ENCODE results near the gene GTF2A1L. TPM values are rescaled to one million over a fixed set of nuclear protein-coding genes. Genes with fewer than 3 reads are reported as not detected.

The GTF2A1L gene
- total and polyA plus RNA-seq, 2 donors (not counting 3 experiments of a cell fraction or from before 2014, with no cell fraction given): 0.46 TPM; not detected in 1

DNA sequence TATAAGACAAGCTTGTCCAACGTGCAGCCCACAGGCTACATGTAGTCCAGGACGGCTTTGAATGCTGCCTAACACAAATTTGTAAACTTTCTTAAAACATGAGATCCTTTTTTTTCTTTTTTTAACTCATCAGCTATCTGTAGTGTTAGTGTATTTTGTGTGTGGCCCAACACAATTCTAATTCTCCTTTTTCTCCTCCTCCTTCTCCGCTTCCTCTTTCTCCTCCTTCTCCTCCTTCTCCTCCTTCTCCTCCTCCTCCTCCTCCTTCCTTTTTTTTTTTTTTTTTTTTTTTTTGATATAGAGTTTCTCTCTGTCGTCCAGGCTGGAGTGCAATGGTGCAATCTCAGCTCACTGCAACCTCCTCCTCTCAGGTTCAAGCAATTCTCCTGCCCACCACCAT lies 39.3 kb upstream of the GTF2A1L start:
- CTCF ChIA-PET: interaction anchor here (1.0 kb wide), 1 partner anchor 10 kb away, joined by 3 read pairs; no protein-coding TSS in a partner anchor
- FAIRE-seq: no peak
- POLR2A ChIA-PET: no interaction called here

DNA sequence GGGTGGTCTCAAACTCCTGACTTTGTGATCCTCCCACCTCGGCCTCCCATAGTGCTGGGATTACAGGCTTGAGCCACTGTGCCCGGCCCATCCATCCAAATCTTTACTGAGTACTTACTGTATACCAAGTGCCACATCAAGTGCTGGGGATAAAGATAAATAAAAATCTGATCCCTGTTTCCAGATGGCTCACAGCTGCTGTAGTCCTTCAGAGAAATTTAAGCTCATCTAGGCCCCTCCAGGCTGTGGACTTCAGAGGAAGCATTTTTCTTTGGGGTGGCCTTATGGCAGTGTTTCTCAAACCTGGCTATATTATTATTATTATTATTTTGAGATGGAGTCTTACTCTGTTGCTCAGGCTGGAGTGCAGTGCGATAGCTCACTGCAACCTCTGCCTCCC lies 33.7 kb upstream of the GTF2A1L start:
- Histone ChIP-seq H3K9ac (replicated peaks; ENCODE audit: extremely low read depth, insufficient read depth, low read length) (no peak overlapping the region), H3K36me3 (ENCODE audit: control insufficient read depth in 2 of 2, extremely low read depth in 1 of 2, insufficient read depth in 2 of 2, low read length in 2 of 2) (peaks cover 0 to 2% of the 10 kb centered on the region in 2 experiments), H3K4me3 (replicated peaks in 1 of 3; ENCODE audit: insufficient read depth in 1 of 3, low read depth in 1 of 3, low read length in 3 of 3) (no peak overlapping the region), H3K9me1 (replicated peaks; ENCODE audit: control insufficient read depth, extremely low read depth, insufficient read depth, low read length) (no peaks in the 10 kb centered on the region), H3K9me3 (replicated peaks; ENCODE audit: control insufficient read depth, insufficient read depth, low read length) (no peaks in the 10 kb centered on the region), H3K27ac (ENCODE audit: insufficient read depth, low read depth, low read length) (no peak overlapping the region), H3K27me3 (ENCODE audit: control insufficient read depth in 2 of 2, insufficient read depth in 2 of 2, low read length in 2 of 2) (no peaks in the 10 kb centered on the region), H3K79me2 (ENCODE audit: control insufficient read depth, insufficient read depth, low read length) (no peaks in the 10 kb centered on the region), H3K4me1 (ENCODE audit: control insufficient read depth, extremely low read depth, insufficient read depth, low read length) (no peaks in the 10 kb centered on the region), H3K4me2 (ENCODE audit: insufficient read depth, low read length) (no peak overlapping the region), H2AFZ (ENCODE audit: low read depth, low read length) (no peak overlapping the region), H4K20me1 (replicated peaks; ENCODE audit: control insufficient read depth, extremely low read depth, insufficient read depth, low read length) (no peaks in the 10 kb centered on the region)
- no peak for FAIRE-seq
- ChIA-PET CTCF (no interaction called here), POLR2A (no interaction called here)
- DNase-seq (ENCODE audit: low read depth, low spot score): no peak
- dilution Hi-C loops (cut with MboI; ENCODE audit: extremely low pct_ligation_motif_present, low sequenced_read_pairs) (no loop called here), intact Hi-C loops (cut with micrococcal nuclease) (loop anchor here (10.0 kb wide), 1 partner anchor 729 kb away; no protein-coding TSS in a partner anchor)
- TF ChIP-seq POLR2AphosphoS5 (IDR thresholded peaks at IDR 0.05; ENCODE audit: insufficient read depth, low read depth, low read length) (no peak), JUN (IDR thresholded peaks at IDR 0.05; ENCODE audit: borderline replicate concordance, insufficient read depth, insufficient read length, low read depth) (no peak), EZH2 (IDR thresholded peaks at IDR 0.05; ENCODE audit: borderline replicate concordance, low read depth, low read length, severe bottlenecking) (no peak), FOS (IDR thresholded peaks at IDR 0.05; ENCODE audit: borderline replicate concordance, insufficient read depth, low read length) (no peak), GATA2 (IDR thresholded peaks at IDR 0.05; ENCODE audit: insufficient read depth, insufficient read length, low read depth, low read length) (no peak), POLR2A (IDR thresholded peaks at IDR 0.05; ENCODE audit: low read depth, low read length) (no peak), MYC (IDR thresholded peaks at IDR 0.05; ENCODE audit: low read depth, low read length) (no peak)
- TF ChIP-seq, protein P1, sequence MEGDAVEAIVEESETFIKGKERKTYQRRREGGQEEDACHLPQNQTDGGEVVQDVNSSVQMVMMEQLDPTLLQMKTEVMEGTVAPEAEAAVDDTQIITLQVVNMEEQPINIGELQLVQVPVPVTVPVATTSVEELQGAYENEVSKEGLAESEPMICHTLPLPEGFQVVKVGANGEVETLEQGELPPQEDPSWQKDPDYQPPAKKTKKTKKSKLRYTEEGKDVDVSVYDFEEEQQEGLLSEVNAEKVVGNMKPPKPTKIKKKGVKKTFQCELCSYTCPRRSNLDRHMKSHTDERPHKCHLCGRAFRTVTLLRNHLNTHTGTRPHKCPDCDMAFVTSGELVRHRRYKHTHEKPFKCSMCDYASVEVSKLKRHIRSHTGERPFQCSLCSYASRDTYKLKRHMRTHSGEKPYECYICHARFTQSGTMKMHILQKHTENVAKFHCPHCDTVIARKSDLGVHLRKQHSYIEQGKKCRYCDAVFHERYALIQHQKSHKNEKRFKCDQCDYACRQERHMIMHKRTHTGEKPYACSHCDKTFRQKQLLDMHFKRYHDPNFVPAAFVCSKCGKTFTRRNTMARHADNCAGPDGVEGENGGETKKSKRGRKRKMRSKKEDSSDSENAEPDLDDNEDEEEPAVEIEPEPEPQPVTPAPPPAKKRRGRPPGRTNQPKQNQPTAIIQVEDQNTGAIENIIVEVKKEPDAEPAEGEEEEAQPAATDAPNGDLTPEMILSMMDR (IDR thresholded peaks at IDR 0.05; ENCODE audit: extremely low read depth in 1 of 2, insufficient read depth in 1 of 2, low read depth in 1 of 2, low read length in 2 of 2): no peak
- TF ChIP-seq, protein P2, sequence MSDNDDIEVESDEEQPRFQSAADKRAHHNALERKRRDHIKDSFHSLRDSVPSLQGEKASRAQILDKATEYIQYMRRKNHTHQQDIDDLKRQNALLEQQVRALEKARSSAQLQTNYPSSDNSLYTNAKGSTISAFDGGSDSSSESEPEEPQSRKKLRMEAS (IDR thresholded peaks at IDR 0.05; ENCODE audit: insufficient read depth, insufficient read length): no peak
- no TSS peak for BruUV-seq (replicated peaks)

More for the DNA sequence above, 39.3 kb upstream of the GTF2A1L start:
- no peaks in the 10 kb centered on the region for H3K4me1 ChIP-seq (ENCODE audit: control insufficient read depth, extremely low read depth, insufficient read depth, low read length)
- no peak for DNase-seq (ENCODE audit: low read depth, low spot score)
- H3K27me3 ChIP-seq (ENCODE audit: control insufficient read depth in 2 of 2, insufficient read depth in 2 of 2, low read length in 2 of 2): no peaks in the 10 kb centered on the region
- H3K79me2 ChIP-seq (ENCODE audit: control insufficient read depth, insufficient read depth, low read length): no peaks in the 10 kb centered on the region
- no peaks in the 10 kb centered on the region for H3K9me3 ChIP-seq (replicated peaks; ENCODE audit: control insufficient read depth, insufficient read depth, low read length)
- BruUV-seq (replicated peaks): no TSS peak
- TF ChIP-seq POLR2AphosphoS5 (IDR thresholded peaks at IDR 0.05; ENCODE audit: insufficient read depth, low read depth, low read length) (no peak), EZH2 (IDR thresholded peaks at IDR 0.05; ENCODE audit: borderline replicate concordance, low read depth, low read length, severe bottlenecking) (no peak), MYC (IDR thresholded peaks at IDR 0.05; ENCODE audit: low read depth, low read length) (no peak), GATA2 (IDR thresholded peaks at IDR 0.05; ENCODE audit: insufficient read depth, insufficient read length, low read depth, low read length) (no peak), POLR2A (IDR thresholded peaks at IDR 0.05; ENCODE audit: low read depth, low read length) (no peak), FOS (IDR thresholded peaks at IDR 0.05; ENCODE audit: borderline replicate concordance, insufficient read depth, low read length) (no peak)
- H4K20me1 ChIP-seq (replicated peaks; ENCODE audit: control insufficient read depth, extremely low read depth, insufficient read depth, low read length): no peaks in the 10 kb centered on the region
- H3K27ac ChIP-seq (ENCODE audit: insufficient read depth, low read depth, low read length): no peak overlapping the region
- H3K4me3 ChIP-seq (replicated peaks in 1 of 3; ENCODE audit: insufficient read depth in 1 of 3, low read depth in 1 of 3, low read length in 3 of 3): no peak overlapping the region
- no peaks in the 10 kb centered on the region for H3K9me1 ChIP-seq (replicated peaks; ENCODE audit: control insufficient read depth, extremely low read depth, insufficient read depth, low read length)
- dilution Hi-C loops (cut with MboI; ENCODE audit: extremely low pct_ligation_motif_present, low sequenced_read_pairs): no loop called here
- H3K9ac ChIP-seq (replicated peaks; ENCODE audit: extremely low read depth, insufficient read depth, low read length): no peak overlapping the region
- H2AFZ ChIP-seq (ENCODE audit: low read depth, low read length): no peak overlapping the region
- no peak overlapping the region for H3K4me2 ChIP-seq (ENCODE audit: insufficient read depth, low read length)
- intact Hi-C loops (cut with micrococcal nuclease): no loop called here
- H3K36me3 ChIP-seq (ENCODE audit: control insufficient read depth in 2 of 2, extremely low read depth in 1 of 2, insufficient read depth in 2 of 2, low read length in 2 of 2): peaks cover 0 to 2% of the 10 kb centered on the region in 2 experiments
